Smooth muscle cell (in vitro differentiated cells): ENCODE measurements around the gene RCCD1. TPM values are rescaled to one million over a fixed set of nuclear protein-coding genes. Genes with fewer than 3 reads are reported as not detected.

ENCODE experiments used
- DNase-seq: peaks from one replicate; lab custom pipeline; 2025; ENCODE audit not compliant: unreplicated experiment; lab: John Stamatoyannopoulos, UW
- H2AFZ ChIP-seq: fragments of 200-600 bp; sonication (generic); 2 replicates; pipeline ENCODE4 v1.6.0; 2016; ENCODE audit warnings: antibody characterized with exemption, low read depth, mild to moderate bottlenecking
- H3F3A ChIP-seq: fragments of 200-600 bp; sonication (generic); 2 replicates; pipeline ENCODE4 v1.6.0; 2017; ENCODE audit warnings: antibody characterized with exemption, low read depth
- H3K27ac ChIP-seq: fragments of 200-600 bp; sonication (generic); 2 replicates; pipeline ENCODE4 v1.5.1; 2016; ENCODE audit warnings: low read depth, mild to moderate bottlenecking
- H3K27me3 ChIP-seq: fragments of 200-600 bp; sonication (generic); 2 replicates; pipeline ENCODE4 v1.6.1; 2016; ENCODE audit warnings: low read depth, mild to moderate bottlenecking
- H3K36me3 ChIP-seq: fragments of 200-600 bp; sonication (generic); 2 replicates; pipeline ENCODE4 v1.5.1; 2016; ENCODE audit warnings: low read depth
- H3K4me1 ChIP-seq: fragments of 200-600 bp; sonication (generic); 2 replicates; pipeline ENCODE4 v1.5.1; 2016; ENCODE audit warnings: low read depth
- H3K4me2 ChIP-seq: fragments of 200-600 bp; sonication (generic); 2 replicates; pipeline ENCODE4 v1.6.0; 2016; ENCODE audit warnings: mild to moderate bottlenecking
- H3K4me3 ChIP-seq: fragments of 200-600 bp; sonication (generic); 2 replicates; pipeline ENCODE4 v1.5.1; 2016; ENCODE audit warnings: mild to moderate bottlenecking
- H3K79me2 ChIP-seq: fragments of 200-600 bp; sonication (generic); 2 replicates; pipeline ENCODE4 v1.6.0; 2016; ENCODE audit warnings: low read depth, mild to moderate bottlenecking
- H3K9ac ChIP-seq: fragments of 200-600 bp; sonication (generic); 2 replicates; pipeline ENCODE4 v1.6.0; 2016; ENCODE audit warnings: low read depth
- H3K9me3 ChIP-seq: fragments of 200-600 bp; sonication (generic); replicated peaks from 2 replicates; pipeline ENCODE4 v1.5.1; 2016; ENCODE audit warnings: low read depth
- H4K20me1 ChIP-seq: fragments of 200-600 bp; sonication (generic); 2 replicates; pipeline ENCODE4 v1.6.0; 2016; ENCODE audit warnings: low read depth
- WGBS: methylation state at CpG from one replicate; pipeline ENCODE4 v1.1.7; 2016; ENCODE audit warnings: low lambda C conversion rate; 5-methylcytosine and 5-hydroxymethylcytosine counted together
- polyA plus RNA-seq: library from polyadenylated mRNA; unstranded; fragments of >200 nt; fragmentation: Nextera tagmentation; extraction: Ambion mirVana; gene quantifications from 2 replicates; pipeline ENCODE4 v1.2.1, GENCODE V29; 2016
- total RNA-seq: library from RNA; depleted of rRNA; stranded (reverse); fragments of >200 nt; gene quantifications from 2 replicates; pipeline ENCODE4 v1.2.3, GENCODE V29; 2014
- TF ChIP-seq, protein P1 (sequence below): fragments of 200-600 bp; sonication (generic); IDR thresholded peaks from 2 replicates; pipeline ENCODE4 v1.5.1; 2017; ENCODE audit warnings: borderline replicate concordance, mild to moderate bottlenecking, antibody characterized with exemption; ENCODE audit not compliant: insufficient read depth, poor library complexity, severe bottlenecking

Gene RCCD1
- total and polyA plus RNA-seq, 2 experiments from 2014 or later = 4.4 to 9.2 TPM

DNA sequence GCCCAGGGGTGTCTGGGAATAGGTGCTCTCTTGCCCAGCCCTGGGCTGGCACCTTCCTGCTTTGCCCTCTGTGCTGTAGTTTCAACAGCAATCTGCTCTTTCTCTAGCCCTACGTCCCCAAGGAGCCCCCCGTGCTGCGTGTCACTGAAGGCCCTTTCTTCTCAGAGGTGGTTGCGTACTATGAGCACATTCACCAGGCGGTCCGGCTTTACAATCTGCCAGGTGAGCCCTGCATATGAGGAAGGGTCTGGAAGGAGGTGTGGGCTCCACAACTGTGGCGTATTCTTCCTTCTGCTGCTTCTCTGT, 42.0 kb upstream of the RCCD1 start:
- Histone ChIP-seq H4K20me1 (no peaks in the 10 kb centered on the region), H3K27me3 (no peaks in the 10 kb centered on the region), H3K9me3 (no peaks in the 10 kb centered on the region), H3F3A (no peaks in the 10 kb centered on the region), H3K27ac (no peak overlapping the region), H3K4me1 (no peaks in the 10 kb centered on the region), H3K36me3 (no peaks in the 10 kb centered on the region), H3K79me2 (no peaks in the 10 kb centered on the region), H2AFZ (no peak overlapping the region), H3K4me3 (no peak overlapping the region), H3K9ac (no peak overlapping the region), H3K4me2 (no peak overlapping the region)
- no peak for DNase-seq
- TF ChIP-seq, protein P1, sequence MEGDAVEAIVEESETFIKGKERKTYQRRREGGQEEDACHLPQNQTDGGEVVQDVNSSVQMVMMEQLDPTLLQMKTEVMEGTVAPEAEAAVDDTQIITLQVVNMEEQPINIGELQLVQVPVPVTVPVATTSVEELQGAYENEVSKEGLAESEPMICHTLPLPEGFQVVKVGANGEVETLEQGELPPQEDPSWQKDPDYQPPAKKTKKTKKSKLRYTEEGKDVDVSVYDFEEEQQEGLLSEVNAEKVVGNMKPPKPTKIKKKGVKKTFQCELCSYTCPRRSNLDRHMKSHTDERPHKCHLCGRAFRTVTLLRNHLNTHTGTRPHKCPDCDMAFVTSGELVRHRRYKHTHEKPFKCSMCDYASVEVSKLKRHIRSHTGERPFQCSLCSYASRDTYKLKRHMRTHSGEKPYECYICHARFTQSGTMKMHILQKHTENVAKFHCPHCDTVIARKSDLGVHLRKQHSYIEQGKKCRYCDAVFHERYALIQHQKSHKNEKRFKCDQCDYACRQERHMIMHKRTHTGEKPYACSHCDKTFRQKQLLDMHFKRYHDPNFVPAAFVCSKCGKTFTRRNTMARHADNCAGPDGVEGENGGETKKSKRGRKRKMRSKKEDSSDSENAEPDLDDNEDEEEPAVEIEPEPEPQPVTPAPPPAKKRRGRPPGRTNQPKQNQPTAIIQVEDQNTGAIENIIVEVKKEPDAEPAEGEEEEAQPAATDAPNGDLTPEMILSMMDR = no peak
- WGBS = 96% methylated on average over 7 of the region's 7 CpGs

DNA sequence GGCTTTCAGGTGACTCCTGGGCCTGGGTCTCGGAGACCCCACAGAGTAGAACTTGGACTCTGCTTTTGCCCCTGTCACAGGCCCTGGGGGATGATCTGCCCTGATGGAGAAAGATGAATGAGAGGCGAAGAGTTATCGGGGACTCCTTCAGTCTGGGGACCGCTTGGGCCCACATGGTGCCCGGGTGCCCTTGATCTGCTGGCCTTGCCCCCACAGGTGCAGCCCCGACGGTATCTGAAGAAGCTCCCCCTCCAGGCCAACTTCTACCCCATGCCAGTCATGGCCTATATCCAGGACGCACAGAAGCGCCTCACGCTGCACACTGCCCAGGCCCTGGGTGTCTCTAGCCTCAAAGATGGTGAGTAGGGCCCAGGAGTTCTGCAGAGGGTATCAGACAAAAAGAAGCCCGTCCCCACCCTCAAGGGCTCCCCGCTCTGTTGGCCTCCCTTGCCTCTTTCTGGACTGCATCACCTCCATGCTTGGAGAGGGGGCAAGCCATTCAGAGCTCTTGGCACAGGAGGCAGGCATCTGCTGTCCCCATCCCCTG, 41.2 kb upstream of the RCCD1 start:
- Histone ChIP-seq H3K4me1 (no peaks in the 10 kb centered on the region), H3K9ac (no peak overlapping the region), H3K9me3 (no peaks in the 10 kb centered on the region), H3K27me3 (no peaks in the 10 kb centered on the region), H3F3A (no peaks in the 10 kb centered on the region), H3K27ac (no peak overlapping the region), H3K79me2 (no peaks in the 10 kb centered on the region), H4K20me1 (no peaks in the 10 kb centered on the region), H2AFZ (no peak overlapping the region), H3K4me3 (no peak overlapping the region), H3K4me2 (no peak overlapping the region), H3K36me3 (no peaks in the 10 kb centered on the region)
- TF ChIP-seq, protein P1 = no peak
- WGBS = 89% methylated on average over 8 of the region's 12 CpGs
- DNase-seq = no peak

DNA sequence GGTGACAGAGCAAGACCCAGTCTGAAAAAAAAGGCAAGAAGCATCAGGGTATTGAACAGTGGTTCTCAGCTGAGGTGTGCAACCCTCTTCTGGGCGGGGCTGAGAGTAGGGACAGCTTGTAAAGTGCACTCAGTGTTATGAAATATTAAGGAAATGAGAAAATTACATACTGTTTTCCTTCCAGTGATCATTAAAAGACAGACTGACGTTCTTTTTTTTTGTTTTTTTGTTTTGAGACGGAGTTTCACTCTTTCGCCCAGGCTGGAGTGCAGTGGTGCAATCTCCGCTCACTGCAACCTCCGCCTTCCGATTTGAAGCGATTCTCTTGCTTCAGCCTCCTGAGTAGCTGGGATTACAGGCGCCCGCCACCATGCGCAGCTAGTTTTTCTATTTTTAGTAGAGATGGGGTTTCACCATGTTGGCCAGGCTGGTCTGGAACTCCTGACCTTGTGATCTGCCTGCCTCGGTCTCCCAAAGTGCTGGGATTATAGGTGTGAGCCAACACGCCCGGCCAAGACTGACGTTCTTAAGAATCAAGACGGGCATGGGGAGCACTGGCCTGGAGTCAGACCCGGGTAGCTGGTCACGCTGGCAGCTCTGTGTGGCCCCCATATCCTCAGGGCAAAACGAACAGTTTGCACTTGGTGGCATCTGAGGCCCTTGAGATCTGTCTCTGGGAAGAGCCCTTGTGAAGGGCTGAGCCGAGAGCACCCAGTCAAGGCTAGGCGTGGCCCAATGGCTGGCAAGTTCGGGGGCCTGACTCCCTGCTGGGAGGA, 40.2 kb upstream of the RCCD1 start:
- WGBS = 97% methylated on average over 22 of the region's 22 CpGs
- Histone ChIP-seq H3K27ac (no peak overlapping the region), H3K9ac (no peak overlapping the region), H3K4me3 (no peak overlapping the region), H2AFZ (no peak overlapping the region), H4K20me1 (no peaks in the 10 kb centered on the region), H3F3A (no peaks in the 10 kb centered on the region), H3K4me2 (no peak overlapping the region), H3K36me3 (no peaks in the 10 kb centered on the region), H3K79me2 (no peaks in the 10 kb centered on the region), H3K27me3 (no peaks in the 10 kb centered on the region), H3K4me1 (no peaks in the 10 kb centered on the region), H3K9me3 (no peaks in the 10 kb centered on the region)
- no peak for DNase-seq
- TF ChIP-seq, protein P1 = no peak
